Glutamatergic neuron (in vitro differentiated cells): ENCODE data around the gene TSFM. TPM values are rescaled to one million over a fixed set of nuclear protein-coding genes. Genes with fewer than 3 reads are reported as not detected.

ENCODE experiments used
- DNase-seq: peaks from one replicate; pipeline ENCODE4 v3.0.0; 2022
- H3K27ac Mint-ChIP-seq: one replicate; pipeline ENCODE4 v1.8.0; 2020; ENCODE audit warnings: mild to moderate bottlenecking, mixed read lengths, inconsistent platforms; ENCODE audit not compliant: unreplicated experiment
- H3K27me3 Mint-ChIP-seq: one replicate; pipeline ENCODE4 v1.8.0; 2020; ENCODE audit warnings: mild to moderate bottlenecking, moderate library complexity, mixed read lengths, inconsistent platforms; ENCODE audit not compliant: unreplicated experiment
- H3K36me3 Mint-ChIP-seq: one replicate; pipeline ENCODE4 v1.8.0; 2020; ENCODE audit warnings: mild to moderate bottlenecking, mixed read lengths, inconsistent platforms; ENCODE audit not compliant: unreplicated experiment
- H3K4me1 Mint-ChIP-seq: one replicate; pipeline ENCODE4 v1.8.0; 2020; ENCODE audit warnings: mild to moderate bottlenecking, low read depth, mixed read lengths, inconsistent platforms; ENCODE audit not compliant: unreplicated experiment
- H3K4me3 Mint-ChIP-seq: one replicate; pipeline ENCODE4 v1.8.0; 2020; ENCODE audit warnings: mild to moderate bottlenecking, mixed read lengths, inconsistent platforms; ENCODE audit not compliant: unreplicated experiment
- H3K9me3 Mint-ChIP-seq: one replicate; pipeline ENCODE4 v1.8.0; 2020; ENCODE audit warnings: mild to moderate bottlenecking, moderate library complexity, mixed read lengths, inconsistent platforms; ENCODE audit not compliant: unreplicated experiment
- total RNA-seq: library from RNA; stranded (reverse); fragmentation: NEBNext Ultra II Directional; extraction: Animal tissue kit (Norgen Biotek cat#: 25700); gene quantifications from one replicate; pipeline ENCODE4 v1.2.1, GENCODE V29; 2021; ENCODE audit not compliant: unreplicated experiment
- TF ChIP-seq, protein P1 (sequence below): fragments of 200-600 bp; sonication (generic); IDR thresholded peaks from one replicate; pipeline ENCODE4 v1.5.0; 2021; ENCODE audit not compliant: partially characterized antibody, unreplicated experiment

TSFM gene
- total RNA-seq, 1 donor from 2014 or later = 35.7 TPM

DNA sequence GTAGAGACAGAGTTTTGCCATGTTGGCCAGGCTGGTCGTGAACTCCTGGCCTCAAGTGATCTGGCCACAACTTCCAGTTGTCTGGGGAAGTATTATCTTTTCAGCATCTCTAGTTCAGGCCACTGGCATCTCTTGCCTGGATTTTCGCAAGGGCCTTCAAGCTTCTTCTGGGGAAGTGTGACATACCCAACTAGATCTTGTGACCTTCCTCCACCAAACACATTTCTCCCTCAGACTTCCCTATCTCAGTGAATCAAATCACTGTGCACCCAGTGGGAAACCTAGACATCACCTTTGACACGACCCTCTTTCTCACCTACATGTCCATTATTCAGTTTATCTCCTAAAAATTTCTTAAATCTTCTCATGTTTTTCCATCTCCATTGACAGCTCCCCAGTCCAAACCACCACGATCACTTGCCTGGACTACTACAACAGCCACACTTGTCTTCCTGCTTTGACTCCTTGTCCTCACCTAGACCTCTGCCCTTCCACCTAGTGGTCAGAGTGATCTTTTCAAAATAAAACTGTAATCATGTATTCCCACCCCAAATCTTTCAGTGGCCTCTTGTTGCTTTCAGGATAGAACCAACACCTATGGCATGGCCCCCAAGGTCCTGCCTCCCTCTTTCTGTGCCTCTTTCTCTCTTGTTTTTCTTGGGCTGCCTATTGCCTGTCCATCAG, 6.9 kb upstream of the TSFM start:
- Mint-ChIP-seq H3K27ac (no peak overlapping the region), H3K36me3 (peaks cover 5% of the 10 kb centered on the region), H3K9me3 (peaks cover 9% of the 10 kb centered on the region), H3K4me1 (peaks cover 5% of the 10 kb centered on the region), H3K27me3 (peaks cover 9% of the 10 kb centered on the region), H3K4me3 (no peak overlapping the region)
- TF ChIP-seq, protein P1, sequence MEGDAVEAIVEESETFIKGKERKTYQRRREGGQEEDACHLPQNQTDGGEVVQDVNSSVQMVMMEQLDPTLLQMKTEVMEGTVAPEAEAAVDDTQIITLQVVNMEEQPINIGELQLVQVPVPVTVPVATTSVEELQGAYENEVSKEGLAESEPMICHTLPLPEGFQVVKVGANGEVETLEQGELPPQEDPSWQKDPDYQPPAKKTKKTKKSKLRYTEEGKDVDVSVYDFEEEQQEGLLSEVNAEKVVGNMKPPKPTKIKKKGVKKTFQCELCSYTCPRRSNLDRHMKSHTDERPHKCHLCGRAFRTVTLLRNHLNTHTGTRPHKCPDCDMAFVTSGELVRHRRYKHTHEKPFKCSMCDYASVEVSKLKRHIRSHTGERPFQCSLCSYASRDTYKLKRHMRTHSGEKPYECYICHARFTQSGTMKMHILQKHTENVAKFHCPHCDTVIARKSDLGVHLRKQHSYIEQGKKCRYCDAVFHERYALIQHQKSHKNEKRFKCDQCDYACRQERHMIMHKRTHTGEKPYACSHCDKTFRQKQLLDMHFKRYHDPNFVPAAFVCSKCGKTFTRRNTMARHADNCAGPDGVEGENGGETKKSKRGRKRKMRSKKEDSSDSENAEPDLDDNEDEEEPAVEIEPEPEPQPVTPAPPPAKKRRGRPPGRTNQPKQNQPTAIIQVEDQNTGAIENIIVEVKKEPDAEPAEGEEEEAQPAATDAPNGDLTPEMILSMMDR = peak; percentile 28
- no peak for DNase-seq

DNA sequence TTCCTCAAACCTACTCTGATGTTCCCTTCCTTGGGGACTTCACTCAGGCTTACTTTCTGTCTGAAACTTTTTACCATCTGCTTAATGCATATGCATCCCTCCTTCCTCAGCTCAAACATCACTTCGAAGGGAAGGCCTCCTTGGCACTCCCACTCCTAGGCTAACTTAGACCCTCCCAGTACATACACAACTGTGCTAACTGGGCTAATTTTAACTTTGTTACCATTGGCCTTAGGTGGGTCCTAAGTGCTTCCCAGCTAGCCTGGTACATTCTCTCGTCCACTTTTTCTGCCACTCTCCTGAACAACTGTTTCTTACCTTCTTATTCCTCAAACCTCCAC, 6.4 kb upstream of the TSFM start:
- Mint-ChIP-seq H3K4me3 (no peak overlapping the region), H3K36me3 (peaks cover 5% of the 10 kb centered on the region), H3K9me3 (peaks cover 9% of the 10 kb centered on the region), H3K27me3 (peaks cover 9% of the 10 kb centered on the region), H3K27ac (no peak overlapping the region), H3K4me1 (peaks cover 5% of the 10 kb centered on the region)
- TF ChIP-seq, protein P1 = no peak
- no peak for DNase-seq

- Mint-ChIP-seq H3K4me3 (no peak overlapping the region), H3K9me3 (peaks cover 3% of the 10 kb centered on the region), H3K27me3 (peaks cover 4% of the 10 kb centered on the region)
These were observed 5.2 kb upstream of the TSFM start for GRCh38 chr12:57777367-57777766.

GRCh38 chr12:57777911-57778310, 4.7 kb upstream of the TSFM start:
- Mint-ChIP-seq H3K4me3 (no peak overlapping the region), H3K27me3 (peaks cover 4% of the 10 kb centered on the region)
- TF ChIP-seq, protein P1 = no peak

More at GRCh38 chr12:57777367-57777766, 5.2 kb upstream of the TSFM start:
- peaks cover 5% of the 10 kb centered on the region for H3K36me3 Mint-ChIP-seq
- no peaks in the 10 kb centered on the region for H3K4me1 Mint-ChIP-seq
- DNase-seq = no peak
- H3K27ac Mint-ChIP-seq = no peak overlapping the region
- TF ChIP-seq, protein P1 = no peak

GRCh38 chr12:57779736-57780135, 2.9 kb upstream of the TSFM start:
- Mint-ChIP-seq H3K36me3 (peaks cover 5% of the 10 kb centered on the region), H3K27me3 (peaks cover 4% of the 10 kb centered on the region), H3K4me3 (no peak overlapping the region), H3K9me3 (peaks cover 7% of the 10 kb centered on the region), H3K4me1 (no peaks in the 10 kb centered on the region), H3K27ac (no peak overlapping the region)
- TF ChIP-seq, protein P1 = no peak
- DNase-seq = no peak

More at GRCh38 chr12:57777911-57778310, 4.7 kb upstream of the TSFM start:
- Mint-ChIP-seq H3K9me3 (peaks cover 5% of the 10 kb centered on the region), H3K4me1 (no peaks in the 10 kb centered on the region), H3K27ac (no peak overlapping the region), H3K36me3 (peaks cover 5% of the 10 kb centered on the region)
- no peak for DNase-seq
